T-helper 2 cell (primary cell): ENCODE data around the gene NRSN2.
A peak's percentile ranks its signal among the peaks of the same experiment; 100 is the strongest.

Source experiments
- DNase-seq, 5 experiments: peaks; one replicate each; pipeline versions ENCODE4 v3.0.0 to v3.0.0-alpha.2; 2012 to 2022
- total RNA-seq, 2 donors: gene quantifications; one replicate each; lab custom pipeline; 2026; lab: John Stamatoyannopoulos, UW

Gene NRSN2, protein sequence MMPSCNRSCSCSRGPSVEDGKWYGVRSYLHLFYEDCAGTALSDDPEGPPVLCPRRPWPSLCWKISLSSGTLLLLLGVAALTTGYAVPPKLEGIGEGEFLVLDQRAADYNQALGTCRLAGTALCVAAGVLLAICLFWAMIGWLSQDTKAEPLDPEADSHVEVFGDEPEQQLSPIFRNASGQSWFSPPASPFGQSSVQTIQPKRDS
- total RNA-seq = 0.31 to 0.40 reads per million in 2 donors

DNA sequence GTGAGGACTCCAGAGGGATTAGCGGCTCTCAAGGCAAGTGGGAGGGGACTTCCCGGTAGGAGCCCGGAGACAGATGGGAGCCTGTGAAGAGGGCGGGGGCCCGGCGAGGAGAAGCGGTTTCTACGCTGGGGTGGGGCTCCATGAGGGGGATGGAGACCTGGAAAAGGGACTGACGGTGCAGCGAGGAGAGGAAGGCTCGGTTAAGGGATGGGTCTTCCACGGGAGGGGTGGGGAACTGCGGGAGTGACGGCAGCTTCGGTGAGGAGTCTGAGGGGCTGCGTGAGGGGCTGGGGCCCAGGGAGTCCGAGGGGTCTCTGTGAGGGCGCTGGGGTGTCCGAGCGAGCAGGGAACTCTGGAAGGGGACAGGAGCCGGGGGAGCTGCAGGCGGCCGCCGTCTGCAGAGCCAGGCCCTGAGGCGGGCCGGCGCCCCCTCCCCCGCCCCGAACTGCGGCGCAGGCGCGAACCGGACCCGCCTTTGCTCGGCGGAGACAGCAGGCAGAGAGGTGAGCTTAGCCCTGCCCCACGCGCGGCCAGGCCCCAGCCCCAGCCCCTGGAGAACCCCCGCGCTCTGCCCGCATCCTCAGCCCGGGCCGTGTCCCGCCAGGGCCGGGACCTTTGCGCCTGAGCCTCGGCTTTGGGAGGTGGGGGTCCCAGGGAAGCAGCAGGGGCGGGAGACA, at the start of gene NRSN2:
Gene NRSN2 (plus strand): TSS at position 472 of the 677 bp plus-strand sequence. CDS start 2,533 bp downstream, outside the sequence.
- DNase-seq = peak in 1 of 5 experiments; percentile 27

DNA sequence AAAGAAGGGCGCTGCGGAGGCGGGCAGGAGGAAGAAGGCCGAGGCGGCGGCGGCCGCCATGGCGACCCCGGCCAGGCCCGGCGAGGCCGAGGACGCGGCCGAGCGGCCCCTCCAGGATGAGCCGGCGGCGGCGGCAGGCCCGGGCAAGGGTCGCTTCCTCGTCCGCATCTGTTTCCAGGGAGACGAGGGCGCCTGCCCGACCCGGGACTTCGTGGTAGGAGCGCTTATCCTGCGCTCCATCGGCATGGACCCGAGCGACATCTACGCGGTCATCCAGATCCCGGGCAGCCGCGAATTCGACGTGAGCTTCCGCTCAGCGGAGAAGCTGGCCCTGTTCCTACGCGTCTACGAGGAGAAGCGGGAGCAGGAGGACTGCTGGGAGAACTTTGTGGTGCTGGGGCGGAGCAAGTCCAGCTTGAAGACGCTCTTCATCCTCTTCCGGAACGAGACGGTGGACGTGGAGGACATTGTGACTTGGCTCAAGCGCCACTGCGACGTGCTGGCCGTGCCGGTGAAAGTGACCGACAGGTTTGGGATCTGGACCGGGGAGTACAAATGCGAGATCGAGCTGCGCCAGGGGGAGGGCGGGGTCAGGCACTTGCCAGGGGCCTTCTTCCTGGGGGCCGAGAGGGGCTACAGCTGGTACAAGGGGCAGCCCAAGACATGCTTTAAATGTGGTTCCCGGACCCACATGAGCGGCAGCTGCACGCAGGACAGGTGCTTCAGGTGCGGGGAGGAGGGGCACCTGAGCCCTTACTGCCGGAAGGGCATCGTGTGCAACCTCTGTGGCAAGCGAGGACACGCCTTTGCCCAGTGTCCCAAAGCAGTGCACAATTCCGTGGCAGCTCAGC, 48.8 kb upstream of the NRSN2 start:
- peak; percentile 3 to 73 (median 26) for DNase-seq

DNA sequence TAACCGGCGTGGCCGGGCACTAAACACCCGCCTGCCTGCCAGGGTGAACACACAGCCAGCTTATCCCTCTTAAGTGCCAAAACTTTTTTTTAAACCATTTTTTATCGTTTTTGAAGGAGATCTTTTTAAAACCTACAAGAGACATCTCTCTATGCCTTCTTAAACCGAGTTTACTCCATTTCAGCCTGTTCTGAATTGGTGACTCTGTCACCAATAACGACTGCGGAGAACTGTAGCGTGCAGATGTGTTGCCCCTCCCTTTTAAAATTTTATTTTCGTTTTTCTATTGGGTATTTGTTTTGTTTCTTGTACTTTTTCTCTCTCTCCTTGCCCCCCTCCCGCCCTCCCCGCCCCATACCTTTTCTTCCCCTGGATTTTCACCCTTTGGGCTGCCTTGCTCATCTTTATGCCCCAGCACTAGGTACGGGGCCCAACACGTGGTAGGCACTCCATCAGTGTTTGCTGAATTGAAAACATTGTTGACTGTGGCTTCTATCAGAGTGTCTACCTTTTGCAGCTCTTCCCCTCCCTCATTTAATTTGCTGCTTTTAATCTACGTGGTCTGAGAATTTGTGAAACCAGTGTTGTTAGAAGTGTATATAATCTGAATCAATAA, 48.0 kb upstream of the NRSN2 start:
- peak in 1 of 5 experiments; percentile 45 for DNase-seq

DNA sequence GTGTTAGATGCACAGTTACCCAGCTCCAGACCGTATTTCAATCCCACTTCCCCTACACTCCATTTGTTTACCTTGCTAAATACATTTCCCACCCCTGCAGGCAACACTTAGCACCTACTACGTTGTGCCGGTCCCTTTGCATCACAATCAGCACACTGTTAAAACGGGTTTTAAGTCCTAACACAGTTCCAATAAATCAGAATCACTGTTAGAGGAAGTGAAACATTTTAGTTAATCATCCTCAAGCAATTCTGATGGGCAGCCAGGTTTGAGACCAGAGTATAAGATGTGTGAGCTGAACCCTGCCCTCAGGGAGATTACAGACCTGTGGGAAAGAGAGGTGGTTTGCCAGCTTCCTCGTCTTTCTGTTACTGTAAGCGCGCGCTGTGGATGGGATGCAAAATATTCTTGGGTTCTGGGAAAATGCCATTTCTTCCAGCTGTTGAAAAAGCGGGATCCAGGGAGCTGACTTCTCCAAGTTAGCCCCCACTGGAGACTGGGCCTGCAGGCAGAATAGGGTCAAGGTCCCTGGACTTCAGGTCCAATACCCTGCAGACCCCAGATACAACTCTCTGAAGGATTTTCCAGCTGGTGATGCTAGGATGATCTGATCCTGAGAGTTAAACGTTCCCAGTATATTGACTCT, 46.4 kb upstream of the NRSN2 start:
- DNase-seq = no peak

DNA sequence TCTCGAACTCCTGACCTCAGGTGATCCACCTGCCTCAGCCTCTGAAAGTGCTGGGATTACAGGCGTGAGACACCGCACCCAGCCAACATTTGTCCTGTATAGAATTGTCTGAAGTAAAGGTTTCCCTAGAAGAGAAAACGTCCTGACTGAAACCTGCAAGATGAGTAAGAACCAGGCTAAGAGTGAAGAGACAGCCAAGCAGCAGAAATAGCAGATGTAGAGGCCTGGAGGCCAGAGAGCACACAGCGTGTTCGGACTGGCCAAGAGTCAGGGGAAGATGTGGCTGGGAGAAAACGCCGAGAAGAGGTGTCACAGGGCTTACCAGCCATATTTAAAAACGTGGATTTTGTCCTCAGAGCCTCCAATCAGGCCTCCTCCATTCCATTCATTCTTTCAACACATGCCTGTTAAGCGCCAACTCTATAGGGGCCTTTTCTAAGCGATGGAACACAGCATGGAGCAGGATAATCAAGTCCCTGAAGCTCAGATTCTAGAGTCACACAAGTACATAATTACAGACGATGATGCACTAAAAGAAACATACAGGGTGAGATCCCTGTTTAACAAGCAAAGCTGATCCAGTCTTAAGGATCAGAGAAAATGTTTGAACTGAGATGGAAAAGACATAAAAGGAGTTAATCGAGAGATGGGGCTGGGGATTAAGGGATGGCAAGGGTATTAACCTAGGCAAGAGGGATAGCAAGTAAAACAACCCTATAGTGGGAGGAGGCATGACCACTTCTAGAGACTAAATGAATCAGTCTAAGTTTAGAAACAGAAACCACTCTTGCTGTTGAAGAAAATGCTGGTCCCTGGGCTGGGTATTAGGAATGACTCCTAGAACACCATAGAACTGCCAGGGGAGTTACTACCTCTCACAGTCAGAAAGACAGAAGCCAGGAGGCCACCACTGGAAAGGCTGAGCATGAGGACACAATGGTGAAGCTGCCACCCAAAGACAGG, 44.7 kb upstream of the NRSN2 start:
- DNase-seq = no peak

DNA sequence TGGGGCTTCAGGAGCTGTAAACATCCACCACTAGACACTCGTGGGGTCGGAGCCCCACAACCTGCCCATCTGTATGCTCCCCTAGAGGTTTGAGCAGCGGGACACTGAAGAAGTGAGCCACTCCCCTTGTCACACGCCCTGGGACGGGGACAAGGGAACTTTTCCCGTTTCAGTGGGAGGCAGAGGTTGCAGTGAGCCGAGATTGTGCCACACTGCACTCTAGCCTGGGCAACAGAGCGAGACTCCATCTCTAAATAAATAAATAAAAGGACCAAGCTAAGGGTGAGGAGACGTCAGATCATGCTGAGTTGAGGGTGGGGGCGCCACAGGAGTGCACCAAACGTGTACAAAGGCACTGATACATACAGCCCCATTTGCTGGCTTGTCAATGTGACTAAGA, 41.2 kb upstream of the NRSN2 start:
- no peak for DNase-seq

DNA sequence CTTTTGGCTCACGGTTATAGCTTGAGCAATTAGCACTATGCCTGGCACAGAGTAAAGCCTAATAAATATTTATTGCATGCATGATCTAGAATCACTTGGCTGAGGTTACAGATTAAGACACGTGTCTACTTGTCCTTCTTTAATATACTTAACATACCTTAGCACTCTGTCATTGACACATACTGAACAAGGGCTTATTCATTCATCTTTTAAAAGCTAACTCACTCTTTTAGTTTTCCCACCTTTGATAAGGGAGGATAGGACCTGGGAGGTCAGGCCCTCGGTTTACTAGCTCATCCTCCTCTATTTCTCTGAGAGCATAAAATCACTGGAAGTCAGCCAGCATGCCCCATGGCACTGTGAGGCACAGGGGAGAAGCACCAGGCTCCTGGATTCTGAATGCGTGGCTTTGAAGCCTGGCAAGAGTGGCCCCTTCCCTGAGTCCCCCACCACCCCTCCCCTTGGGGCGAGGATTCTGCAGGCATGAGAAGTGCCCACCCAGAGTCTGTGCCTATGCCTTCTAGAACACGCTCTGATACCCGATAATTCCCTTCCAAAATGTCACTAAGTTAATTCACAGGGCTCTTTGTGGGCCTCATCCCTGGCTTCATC, 38.4 kb upstream of the NRSN2 start:
- DNase-seq = no peak

DNA sequence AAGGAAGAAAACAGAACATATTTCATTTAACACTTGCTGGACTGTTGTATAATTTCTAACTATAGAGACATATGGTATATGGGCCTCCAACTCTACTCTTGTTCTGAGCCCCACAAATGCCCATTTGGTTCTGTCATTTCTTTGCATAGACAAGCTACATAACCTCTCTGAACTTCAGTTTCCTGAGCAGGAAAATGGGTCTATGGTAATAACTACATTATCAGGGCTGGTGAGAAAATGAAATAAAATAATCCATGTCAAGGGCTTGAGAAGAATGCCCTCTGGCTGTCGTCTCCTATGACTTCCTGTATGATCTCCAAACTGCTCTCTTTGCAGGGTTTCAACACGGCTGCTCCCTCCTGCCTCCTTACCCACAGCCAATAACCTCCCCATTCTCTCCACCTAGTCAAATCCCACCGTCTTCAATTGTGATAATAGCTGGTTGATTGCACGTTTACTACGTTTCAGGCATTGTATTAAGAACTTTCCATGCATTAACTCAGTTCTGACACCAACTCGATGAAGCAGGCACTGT, 37.5 kb upstream of the NRSN2 start:
- DNase-seq = no peak

DNA sequence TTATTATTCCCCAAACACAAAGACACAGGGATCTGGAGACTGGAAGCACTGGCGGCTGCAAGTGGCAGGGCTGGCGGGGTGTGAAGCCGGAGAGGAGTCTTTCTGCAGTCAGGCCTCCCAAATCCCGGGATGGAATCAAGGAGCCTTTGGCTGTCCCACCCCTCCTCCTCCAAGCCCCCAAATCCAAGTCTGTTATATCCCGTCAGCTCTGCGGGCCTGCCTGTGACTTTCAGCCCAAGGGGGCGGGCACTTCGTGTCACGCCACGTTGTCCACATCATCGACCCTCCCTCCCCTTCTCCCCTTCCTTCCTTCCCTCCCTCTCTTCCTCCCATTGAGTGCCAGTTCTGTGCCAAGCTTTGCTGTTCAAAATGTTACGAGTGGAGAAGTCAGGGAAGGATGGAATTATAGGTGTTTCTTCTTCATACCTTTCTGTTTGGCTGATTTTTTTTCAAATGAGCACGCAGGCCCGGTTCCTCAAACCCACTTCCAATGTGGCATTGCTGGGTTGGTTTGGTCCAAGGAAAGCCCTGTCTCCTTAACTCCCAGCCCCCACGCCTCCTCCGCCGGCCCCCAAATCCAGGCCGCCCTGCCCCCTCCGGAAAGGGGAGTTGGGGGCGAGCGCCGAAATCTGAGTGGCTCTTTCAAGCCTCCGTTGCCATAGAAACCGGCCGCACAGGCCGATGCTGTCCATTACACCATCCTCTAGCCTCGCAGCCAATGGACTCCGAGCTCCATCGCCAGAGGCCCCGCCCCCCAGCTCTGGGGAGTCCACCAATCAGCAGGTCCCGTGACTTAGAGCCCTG, 36.9 kb upstream of the NRSN2 start:
- peak; percentile 34 to 85 (median 61) for DNase-seq

DNA sequence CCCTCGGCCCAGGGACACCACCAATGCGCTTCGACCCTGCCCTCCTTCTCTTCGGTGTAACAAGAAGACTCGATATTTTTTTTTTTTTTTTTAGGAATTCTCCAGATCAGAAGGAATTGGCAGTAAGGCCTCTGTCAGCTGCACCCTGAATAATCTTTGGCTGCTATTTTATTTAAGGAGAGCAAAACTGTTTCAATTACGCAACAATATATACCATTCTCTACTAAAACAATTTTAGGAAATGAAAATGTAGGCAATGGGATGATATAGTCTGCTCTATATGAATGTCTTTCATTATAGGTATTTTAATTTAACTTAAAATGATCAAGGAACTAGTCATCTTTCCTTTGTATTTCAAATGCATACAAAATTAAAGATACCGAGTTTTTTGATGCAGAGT, 36.3 kb upstream of the NRSN2 start:
- no peak for DNase-seq

DNA sequence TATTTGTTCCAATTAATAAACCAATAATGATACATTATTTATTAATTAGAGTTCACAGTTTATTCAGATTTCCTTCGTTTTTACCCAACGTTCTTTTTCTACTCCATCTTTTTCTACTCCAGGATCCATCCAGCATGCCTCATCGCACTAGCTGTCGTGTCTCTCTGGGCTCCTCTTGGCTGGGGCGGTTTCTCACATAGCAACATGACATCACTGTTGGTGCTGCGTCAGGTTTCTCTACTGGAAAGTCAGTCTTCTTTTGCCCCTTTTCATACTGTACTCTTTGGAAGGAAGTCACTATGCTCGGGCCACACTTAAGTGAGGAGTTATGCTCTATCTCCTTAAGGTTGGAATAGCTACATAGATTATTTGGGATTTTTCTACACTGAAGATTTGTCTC, 35.3 kb upstream of the NRSN2 start:
- DNase-seq = no peak

DNA sequence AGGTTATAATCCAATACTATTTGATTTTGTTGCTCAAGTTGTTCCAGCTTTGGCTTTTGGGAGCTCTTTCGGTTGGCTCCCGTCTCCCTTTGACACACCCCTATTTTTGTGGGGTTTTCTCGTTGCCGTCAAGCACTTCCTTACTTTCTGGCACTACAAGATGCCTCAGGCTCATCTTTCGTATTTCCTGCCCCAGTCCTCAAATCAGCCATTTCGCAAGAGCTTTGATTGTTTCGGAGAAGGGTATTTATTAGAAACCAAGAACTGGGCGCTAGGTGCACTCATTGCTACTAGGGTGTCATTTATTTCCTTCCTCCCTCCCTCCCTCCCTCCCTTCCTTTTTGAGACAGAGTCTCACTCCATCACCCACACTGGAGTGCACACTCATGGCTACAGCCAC, 34.8 kb upstream of the NRSN2 start:
- no peak for DNase-seq

DNA sequence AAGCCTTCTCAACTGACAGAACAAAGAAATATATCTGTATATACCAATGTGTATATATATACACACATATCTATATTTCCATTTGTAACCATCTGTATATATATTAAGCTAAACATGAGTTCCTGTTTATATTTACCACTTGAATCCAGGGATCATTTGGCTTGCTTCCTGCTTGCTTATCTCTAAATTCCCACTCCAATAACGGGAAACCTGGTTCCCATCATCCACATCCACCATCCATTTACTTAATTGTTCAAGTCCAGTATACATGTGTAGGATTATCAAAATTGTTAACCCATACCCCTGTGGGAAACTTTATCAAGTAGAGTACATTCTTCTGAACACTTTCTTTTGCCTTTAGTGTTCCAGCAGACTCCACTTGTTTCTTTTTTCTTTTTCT, 34.0 kb upstream of the NRSN2 start:
- DNase-seq = no peak

DNA sequence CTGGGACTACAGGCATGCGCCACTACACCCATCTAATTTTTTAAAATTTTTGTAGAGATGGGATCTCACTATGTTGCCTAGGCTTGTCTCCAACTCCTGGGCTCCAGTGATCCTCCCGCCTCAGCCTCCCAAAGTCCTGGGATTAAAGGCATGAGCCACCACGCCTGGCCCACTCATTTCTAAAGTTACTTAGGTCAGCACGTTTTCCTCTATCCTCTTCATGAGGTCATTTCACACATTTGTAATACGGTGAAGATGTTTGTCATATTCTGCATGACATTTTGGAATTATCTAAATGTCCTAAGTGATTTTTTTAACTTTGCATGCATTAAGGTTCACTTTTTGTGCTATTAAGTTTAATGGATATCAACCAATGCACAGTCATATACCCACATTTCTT, 33.5 kb upstream of the NRSN2 start:
- DNase-seq = no peak

DNA sequence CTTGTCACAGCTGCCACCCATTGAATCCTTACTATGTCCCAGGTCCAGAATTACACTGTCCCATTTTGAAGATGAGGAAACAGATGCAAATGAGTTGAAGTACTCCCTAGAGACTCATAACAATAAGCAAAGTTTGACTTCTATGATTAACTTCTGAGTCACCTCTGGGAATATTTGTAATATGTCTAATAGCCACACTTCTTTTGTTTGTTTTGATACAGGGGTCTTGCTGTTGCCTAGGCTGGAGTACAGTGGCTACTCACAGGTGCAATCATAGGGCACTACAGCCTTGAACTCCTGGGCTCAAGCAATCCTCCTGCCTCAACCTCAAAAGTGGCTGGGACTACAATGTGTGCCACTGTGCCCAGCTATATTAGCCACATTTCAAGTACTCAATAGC, 33.0 kb upstream of the NRSN2 start:
- DNase-seq = no peak

DNA sequence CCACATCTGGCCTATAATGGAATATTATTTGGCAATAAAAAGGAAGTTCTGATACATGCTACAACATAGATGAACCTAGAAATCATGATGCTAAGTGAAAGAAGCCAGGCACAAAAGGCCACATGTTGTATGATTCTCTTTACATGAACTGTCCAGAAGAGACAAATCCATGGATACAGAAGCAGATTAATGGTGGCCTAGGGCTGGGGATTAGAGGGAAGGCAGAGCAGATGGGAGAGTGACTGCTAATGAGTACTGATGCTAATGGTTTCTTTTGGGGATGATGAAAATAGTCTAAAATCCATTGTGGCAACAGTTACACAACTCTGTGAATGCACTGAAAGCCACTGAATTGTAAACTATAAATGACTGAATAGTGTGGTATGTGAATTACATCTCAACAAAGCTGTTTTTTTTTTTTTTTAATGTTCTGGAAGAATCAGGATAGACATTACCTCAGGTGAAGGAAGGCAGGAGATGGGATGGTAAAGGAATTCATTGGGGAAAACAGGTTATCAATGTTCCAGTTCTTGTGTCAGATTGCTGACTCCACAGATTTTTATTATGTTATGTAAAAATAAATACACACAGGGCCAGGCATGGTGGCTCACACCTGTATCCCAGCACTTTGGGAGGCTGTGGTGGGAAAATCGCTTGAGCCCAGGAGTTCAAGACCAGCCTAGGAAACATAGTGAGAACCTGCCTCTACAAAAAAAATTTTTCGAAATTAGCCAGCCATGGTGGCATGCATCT, 30.4 kb upstream of the NRSN2 start:
- no peak for DNase-seq

DNA sequence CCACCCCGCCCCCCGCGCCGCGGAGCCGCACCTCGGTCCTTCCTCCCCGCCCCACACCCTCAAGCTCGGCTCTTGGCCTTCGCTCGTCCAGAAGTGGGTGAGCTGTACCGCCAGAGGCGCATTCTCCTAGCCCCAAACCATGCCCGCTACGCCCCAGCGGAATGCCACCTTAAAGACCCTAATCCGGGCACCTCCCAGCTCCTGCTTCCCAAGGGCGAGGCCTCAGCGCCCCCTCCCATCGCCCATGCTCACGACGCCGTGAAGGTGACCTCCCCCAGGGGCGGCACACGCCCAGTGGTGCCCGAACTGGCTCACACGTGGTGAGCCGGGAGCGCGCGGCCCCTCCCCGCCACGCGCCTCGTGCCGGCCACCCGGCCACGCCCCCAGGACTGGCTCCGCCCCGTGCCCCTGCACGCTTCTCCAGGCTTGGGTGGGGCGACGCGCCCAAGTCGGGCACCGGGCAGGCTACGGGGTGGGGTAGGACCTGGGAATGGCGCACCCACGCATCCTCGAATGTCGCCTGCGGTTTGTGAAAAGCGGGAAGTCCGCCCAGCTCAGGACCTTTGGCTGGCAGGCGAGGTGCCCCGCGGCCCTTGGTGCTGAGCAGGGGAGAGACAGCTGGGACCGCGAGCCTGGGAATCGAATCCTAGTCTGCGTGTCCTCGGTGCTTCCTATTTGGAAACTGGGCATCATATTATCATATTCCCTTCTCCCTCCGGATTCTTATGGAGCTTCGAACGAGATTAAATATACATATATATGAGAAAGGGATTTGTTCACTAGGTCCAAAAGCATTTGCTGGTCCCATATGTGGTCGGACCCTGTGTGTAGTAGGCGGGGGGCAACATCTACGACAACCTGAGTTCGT, 22.5 kb upstream of the NRSN2 start:
- DNase-seq = peak; percentile 81 to 88 (median 83)
